Measurements from ENCODE around the gene PPT2. TPM values are rescaled to one million over a fixed set of nuclear protein-coding genes. Genes with fewer than 3 reads are reported as not detected.
"Not testable (repeated sequence)": the region's sequence is repeated elsewhere in the genome, so short reads cannot be mapped to it uniquely, and the experiment has no call there.

The PPT2 gene
- total RNA-seq, 3 donors from 2014 or later (not counting 1 experiment from before 2014, with no cell fraction given): 16.3 to 28.3 (median 19.0) TPM

DNA sequence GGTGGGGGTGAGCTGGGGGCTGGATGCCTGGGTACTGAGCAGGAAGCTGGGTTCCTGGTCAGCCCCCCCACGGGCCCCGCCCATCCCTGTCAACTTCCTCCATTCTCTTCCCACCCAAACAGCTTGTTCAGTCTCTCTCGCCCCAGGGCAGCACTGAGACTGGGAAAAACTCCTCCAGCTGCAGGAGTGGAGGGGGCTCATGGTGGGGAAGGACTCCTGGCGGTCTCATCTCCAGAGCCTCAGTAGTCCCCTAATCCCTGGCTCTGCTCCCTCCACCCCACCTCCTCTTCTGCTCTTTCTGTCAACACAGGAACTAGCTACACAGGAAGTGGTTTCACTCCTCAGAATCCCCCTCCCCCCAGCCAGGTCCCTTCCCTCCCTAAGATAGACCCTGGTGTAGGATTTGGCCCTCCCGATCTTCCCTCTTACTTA is 38.7 kb downstream of the PPT2 start, which contains the start of gene GPSM3:
Gene GPSM3 (minus strand): TSS at position 36 of the 432 bp plus-strand sequence. CDS start 130 bp downstream, outside the sequence.
- no peak for ATAC-seq
- no peak for TF ChIP-seq CTCF (IDR thresholded peaks at IDR 0.05)
- Histone ChIP-seq H3K4me3 (ENCODE audit: low read length) (peak within 1 kb of the TSS; percentile 69), H3K36me3 (ENCODE audit: control insufficient read depth, insufficient read depth, low read length) (peaks cover 10% of the 10 kb centered on the region), H3K27me3 (ENCODE audit: control insufficient read depth, insufficient read depth, low read length) (no peaks in the 10 kb centered on the region), H3K27ac (ENCODE audit: low read length) (peak within 1 kb of the TSS; percentile 99), H3K4me1 (ENCODE audit: control insufficient read depth, insufficient read depth, low read length) (peaks cover 85% of the 10 kb centered on the region), H3K9me3 (ENCODE audit: control insufficient read depth, insufficient read depth, low read length) (no peaks in the 10 kb centered on the region)
- Mint-ChIP-seq H3K9me3 (no peaks in the 10 kb centered on the region), H3K27me3 (ENCODE audit: low read depth in 2 of 2) (no peaks in the 10 kb centered on the region), H3K4me3 (peak within 1 kb of the TSS; percentile 94), H3K36me3 (peaks cover 1% of the 10 kb centered on the region), H3K27ac (peak within 1 kb of the TSS; percentile 99), H3K4me1 (peaks cover 66 to 86% of the 10 kb centered on the region in 2 donors)
- peak; percentile 50 to 83 for DNase-seq
- intact Hi-C loops (cut with micrococcal nuclease): loop anchor here (10.0 kb wide), 1 partner anchor 218 kb away; the partner anchor contains the start of gene DXO
- WGBS (ENCODE audit: insufficient coverage): 0% methylated on average over 4 of the region's 5 CpGs

GRCh38 chr6:32193096-32193495 is 39.2 kb downstream of the PPT2 start:
- Histone ChIP-seq H3K4me1 (ENCODE audit: control insufficient read depth, insufficient read depth, low read length) (peaks cover 80% of the 10 kb centered on the region), H3K4me3 (ENCODE audit: low read length) (peak overlapping the region; percentile 69), H3K27ac (ENCODE audit: low read length) (peak overlapping the region; percentile 99)
- Mint-ChIP-seq H3K4me3 (peak overlapping the region; percentile 94), H3K27ac (peak overlapping the region; percentile 99), H3K4me1 (peaks cover 62 to 84% of the 10 kb centered on the region in 2 donors)
- WGBS (ENCODE audit: insufficient coverage): 71% methylated on average over 8 of the region's 13 CpGs
- not testable (repeated sequence) for H3K27me3 Mint-ChIP-seq (ENCODE audit: low read depth in 2 of 2); H3K36me3 ChIP-seq (ENCODE audit: control insufficient read depth, insufficient read depth, low read length); H3K9me3 Mint-ChIP-seq; H3K27me3 ChIP-seq (ENCODE audit: control insufficient read depth, insufficient read depth, low read length); DNase-seq; ATAC-seq; H3K36me3 Mint-ChIP-seq; H3K9me3 ChIP-seq (ENCODE audit: control insufficient read depth, insufficient read depth, low read length)
- intact Hi-C loops (cut with micrococcal nuclease): loop anchor here (10.0 kb wide), 1 partner anchor 218 kb away; the partner anchor contains the start of gene DXO

GRCh38 chr6:32194388-32194787 is 40.4 kb downstream of the PPT2 start:
- Histone ChIP-seq H3K27me3 (ENCODE audit: control insufficient read depth, insufficient read depth, low read length) (no peaks in the 10 kb centered on the region), H3K4me3 (ENCODE audit: low read length) (no peak overlapping the region), H3K36me3 (ENCODE audit: control insufficient read depth, insufficient read depth, low read length) (peaks cover 7% of the 10 kb centered on the region), H3K9me3 (ENCODE audit: control insufficient read depth, insufficient read depth, low read length) (no peaks in the 10 kb centered on the region), H3K27ac (ENCODE audit: low read length) (peak overlapping the region; percentile 82), H3K4me1 (ENCODE audit: control insufficient read depth, insufficient read depth, low read length) (peaks cover 67% of the 10 kb centered on the region)
- 97% methylated on average over 4 of the region's 4 CpGs for WGBS (ENCODE audit: insufficient coverage)
- H3K27me3 Mint-ChIP-seq (ENCODE audit: low read depth in 2 of 2): no peaks in the 10 kb centered on the region
- H3K4me3 Mint-ChIP-seq: peak overlapping the region; percentile 98
- peaks cover 51 to 73% of the 10 kb centered on the region in 2 donors for H3K4me1 Mint-ChIP-seq
- intact Hi-C loops (cut with micrococcal nuclease): loop anchor here (10.0 kb wide), 1 partner anchor 220 kb away; the partner anchor contains the start of gene DXO
- no peak for DNase-seq
- peak overlapping the region; percentile 99 for H3K27ac Mint-ChIP-seq
- ATAC-seq: no peak
- no peaks in the 10 kb centered on the region for H3K9me3 Mint-ChIP-seq
- no peak for TF ChIP-seq CTCF (IDR thresholded peaks at IDR 0.05)
- no peaks in the 10 kb centered on the region for H3K36me3 Mint-ChIP-seq

DNA sequence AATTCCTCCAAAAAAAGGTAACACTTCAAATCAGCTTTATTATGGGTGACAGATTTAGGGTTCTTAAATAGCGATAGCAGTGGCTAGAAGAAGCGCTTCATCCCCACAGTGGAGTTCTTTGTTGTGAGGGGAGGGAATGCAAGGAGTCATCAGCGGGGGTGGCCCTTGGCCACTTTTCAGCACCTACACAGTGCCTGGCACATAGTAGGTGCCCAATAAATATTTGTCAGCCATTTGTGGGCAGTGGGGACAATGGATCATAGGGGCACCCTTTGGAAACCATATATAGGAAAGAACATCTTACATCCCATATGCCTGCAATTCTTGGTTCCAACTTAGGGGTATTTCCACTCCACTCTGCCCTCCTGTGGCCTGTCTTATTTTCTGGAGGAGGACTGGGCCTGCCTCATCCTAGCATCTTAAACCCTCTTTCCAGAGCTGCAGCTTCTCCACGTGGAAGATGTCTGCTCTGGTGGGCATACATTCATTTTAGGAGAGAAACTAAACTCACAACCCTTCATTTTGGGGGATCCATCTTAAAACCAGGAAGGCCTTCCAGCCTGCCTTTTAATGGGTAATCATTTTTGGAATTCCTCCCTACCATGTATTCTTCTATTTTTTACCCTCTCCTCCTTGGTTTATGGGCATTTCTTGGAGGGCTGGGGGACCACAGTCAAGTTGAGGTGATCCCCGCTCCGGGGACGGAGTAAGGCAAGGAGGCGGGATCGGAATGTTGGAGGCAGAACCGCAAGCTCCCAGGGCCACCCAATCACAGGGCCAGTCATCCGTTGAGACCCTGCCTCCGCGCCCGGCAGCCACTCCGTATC is 41.1 kb downstream of the PPT2 start:
- peak overlapping the region; percentile 31 for H3K4me3 ChIP-seq (ENCODE audit: low read length)
- 13% methylated on average over 14 of the region's 15 CpGs for WGBS (ENCODE audit: insufficient coverage)
- ATAC-seq: no peak

More for the DNA sequence above, 41.1 kb downstream of the PPT2 start:
- H3K36me3 ChIP-seq (ENCODE audit: control insufficient read depth, insufficient read depth, low read length): peaks cover 7% of the 10 kb centered on the region
- no peaks in the 10 kb centered on the region for H3K9me3 ChIP-seq (ENCODE audit: control insufficient read depth, insufficient read depth, low read length)
- intact Hi-C loops (cut with micrococcal nuclease): loop anchor here (1.0 to 10.0 kb wide), 6 partner anchors 17 to 777 kb away; partner anchors contain the start of genes ATF6B, DXO, PPT2 and PSMB8
- TF ChIP-seq CTCF (IDR thresholded peaks at IDR 0.05): peak; percentile 61
- no peaks in the 10 kb centered on the region for H3K27me3 ChIP-seq (ENCODE audit: control insufficient read depth, insufficient read depth, low read length)
- Mint-ChIP-seq H3K27me3 (ENCODE audit: low read depth in 2 of 2) (no peaks in the 10 kb centered on the region), H3K9me3 (no peaks in the 10 kb centered on the region), H3K36me3 (no peaks in the 10 kb centered on the region), H3K4me1 (peaks cover 50 to 71% of the 10 kb centered on the region in 2 donors), H3K27ac (peak overlapping the region; percentile 99), H3K4me3 (peak overlapping the region; percentile 98)
- DNase-seq: peak; percentile 25 to 70
- peaks cover 65% of the 10 kb centered on the region for H3K4me1 ChIP-seq (ENCODE audit: control insufficient read depth, insufficient read depth, low read length)
- peak overlapping the region; percentile 82 for H3K27ac ChIP-seq (ENCODE audit: low read length)

Data from natural killer cell (primary cell).